Measurements from ENCODE around the gene SLC12A7.

The SLC12A7 gene

DNA sequence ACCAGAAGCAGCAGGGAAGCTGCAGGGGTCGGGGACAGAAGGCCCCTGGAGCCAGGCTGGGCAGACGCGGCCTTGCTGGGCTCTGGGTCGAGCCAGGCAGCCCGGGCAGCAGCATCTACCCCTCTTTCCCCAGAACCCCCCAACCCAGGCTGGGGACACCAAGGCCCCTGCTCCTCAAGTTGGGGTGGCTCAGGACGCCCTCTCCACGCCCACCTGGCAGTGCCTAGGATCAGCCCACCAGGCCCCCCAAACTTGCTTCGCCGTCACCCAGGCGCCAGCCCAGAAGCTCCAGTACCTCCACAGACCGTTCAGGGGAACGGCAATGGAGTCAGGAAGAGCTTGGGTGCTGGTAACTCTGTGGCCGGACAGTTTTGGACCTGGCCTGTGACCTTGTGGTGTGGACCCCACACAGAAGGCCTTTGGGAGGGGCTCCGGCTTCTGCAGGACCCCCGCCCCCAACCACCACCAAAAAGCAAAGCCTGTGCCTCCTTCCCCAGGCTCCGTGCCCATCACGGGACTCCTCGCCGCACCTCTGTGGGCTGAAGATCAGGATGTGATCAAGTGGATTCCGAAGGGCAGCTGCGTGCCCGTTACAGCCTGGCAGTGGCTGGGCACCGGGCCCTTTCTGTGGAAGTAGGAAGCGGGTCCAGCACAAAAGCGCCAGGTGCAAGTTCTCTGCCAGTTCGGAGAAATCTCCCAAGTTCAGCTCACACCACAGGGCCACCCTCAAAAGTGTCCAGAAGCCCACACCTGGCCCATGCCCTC lies 2.1 kb downstream of the SLC12A7 start:
- no peak for DNase-seq (ENCODE audit: low spot score)

DNA sequence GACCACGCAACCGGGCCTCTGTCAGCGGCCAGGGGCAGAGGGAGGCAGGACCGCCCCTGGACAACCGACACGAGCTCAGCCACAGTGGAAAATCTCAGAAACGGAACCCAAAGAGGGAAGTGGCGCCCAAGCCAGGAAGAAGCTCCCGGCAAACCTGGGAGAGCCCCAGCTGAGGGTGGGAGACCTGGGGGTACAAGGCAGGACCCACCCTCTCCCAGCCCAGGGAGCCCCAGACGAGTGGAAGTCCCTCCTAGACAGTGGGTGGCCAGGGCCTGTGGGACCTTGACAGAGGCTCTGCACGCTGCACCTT lies 3.0 kb downstream of the SLC12A7 start:
- DNase-seq (ENCODE audit: low spot score) = no peak

DNA sequence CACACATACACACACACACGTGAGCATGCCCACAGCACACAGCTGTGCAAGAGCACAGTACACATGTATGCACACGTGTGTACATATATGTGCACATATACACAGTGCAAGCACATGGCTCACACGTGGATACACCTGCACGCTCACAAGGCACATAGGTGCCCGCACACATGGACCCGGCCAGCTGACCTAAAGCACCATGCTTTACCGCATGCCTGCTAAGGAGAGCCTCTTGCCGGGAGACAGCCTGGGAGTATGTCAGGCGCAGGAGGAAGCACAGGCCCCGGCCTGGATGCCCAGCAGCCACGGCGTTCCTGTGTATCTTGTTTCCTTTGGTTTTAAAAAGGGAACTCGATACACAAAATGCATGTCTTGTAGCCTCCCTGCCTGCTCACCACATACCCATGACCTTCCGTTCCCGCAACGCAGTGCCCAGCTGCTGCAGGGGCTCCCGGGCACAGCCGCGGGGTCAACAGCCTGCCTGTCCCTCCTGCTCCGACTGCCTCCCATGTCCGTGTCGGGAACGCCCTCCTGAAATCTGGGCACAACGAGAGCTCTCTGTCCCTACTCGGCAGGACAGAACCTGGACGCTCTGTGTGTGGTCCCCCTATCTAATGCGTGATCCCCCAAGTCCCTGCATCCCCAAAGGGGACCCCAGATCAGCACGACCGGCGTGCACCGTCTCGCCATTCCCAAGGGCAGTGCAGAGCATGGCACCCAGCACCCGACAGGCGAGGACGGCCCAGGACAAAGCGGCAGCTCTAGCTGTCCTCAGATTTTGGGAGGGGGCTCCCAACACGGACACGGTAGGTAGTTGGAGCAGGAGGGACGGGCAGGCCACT lies 3.6 kb downstream of the SLC12A7 start:
- DNase-seq (ENCODE audit: low spot score) = no peak

DNA sequence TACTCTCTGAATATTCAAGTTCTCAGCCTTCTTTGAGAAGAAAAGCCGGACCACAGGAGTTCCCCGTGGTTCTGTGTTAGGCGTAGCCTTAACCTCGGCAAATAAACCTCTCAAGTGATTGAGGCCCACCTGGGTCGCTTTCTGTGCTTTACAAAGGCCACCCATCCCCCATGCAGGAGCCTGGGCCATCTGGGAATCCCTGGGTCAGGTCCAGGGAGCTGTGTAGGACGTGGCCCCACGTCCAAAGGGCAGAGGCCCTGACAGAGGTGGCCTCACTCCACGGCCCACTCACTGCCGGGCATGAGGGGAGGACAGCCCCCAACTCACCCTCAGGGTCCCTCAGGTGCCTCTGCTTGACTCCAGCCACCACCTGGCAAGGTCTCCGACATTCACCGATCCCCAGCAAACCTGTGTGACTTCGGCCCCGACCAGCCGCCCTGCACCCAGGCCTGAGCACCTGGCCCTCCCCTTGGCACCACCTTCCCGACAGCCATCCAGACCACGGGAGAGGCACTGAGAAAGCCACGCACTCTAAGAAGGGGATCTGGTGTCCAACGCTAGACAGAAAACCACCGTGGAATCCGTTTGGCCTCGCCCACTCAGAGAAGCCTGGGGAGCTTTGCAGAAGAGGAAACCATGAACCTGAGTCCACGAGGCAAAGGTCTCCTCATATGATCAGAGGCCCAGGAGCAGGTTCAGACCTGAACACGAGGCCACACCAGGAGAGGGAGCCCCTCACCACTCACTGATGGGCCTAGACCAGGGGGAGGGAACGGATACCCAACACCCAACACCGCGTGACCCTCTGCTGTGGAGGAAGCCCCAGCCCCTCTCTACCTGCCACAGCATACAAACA lies 4.5 kb downstream of the SLC12A7 start:
- DNase-seq (ENCODE audit: low spot score) = no peak

DNA sequence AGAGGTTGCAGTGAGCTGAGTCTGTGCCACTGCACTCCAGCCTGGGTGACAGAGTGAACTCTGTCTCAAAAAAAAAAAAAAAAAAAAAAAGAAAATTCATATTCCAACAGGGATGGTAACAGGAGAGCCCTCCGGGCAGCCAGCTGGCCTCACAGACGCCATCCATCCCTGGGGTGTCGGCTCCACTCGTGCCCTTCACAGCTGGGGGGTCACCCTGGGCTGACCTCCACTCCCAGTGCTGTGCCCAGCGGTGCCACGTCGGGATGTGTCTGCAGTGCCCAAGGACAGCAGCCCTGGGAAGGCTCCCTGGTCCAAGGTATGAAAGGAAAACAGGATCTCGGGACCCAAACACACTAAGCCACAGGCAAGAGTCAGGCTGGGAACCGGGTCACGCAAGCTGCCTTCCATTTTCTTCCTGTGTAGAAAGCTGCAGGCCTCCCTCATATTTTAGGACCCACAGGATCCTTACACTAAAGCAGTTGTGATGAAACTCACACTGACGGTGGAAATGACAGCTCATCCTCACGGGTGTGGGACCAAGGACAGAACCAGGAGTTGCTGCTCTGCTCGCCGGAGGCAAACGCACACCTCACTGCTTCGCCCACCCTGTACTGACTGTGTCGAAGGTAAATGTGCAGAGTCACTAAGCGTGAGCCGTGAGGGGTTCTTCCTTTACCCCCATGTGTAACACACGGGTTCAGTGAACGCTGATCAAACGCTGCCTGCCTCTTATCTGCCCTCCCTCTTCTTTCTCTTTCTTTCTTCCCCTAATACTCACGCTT lies 5.3 kb downstream of the SLC12A7 start:
- no peak for DNase-seq (ENCODE audit: low spot score)

DNA sequence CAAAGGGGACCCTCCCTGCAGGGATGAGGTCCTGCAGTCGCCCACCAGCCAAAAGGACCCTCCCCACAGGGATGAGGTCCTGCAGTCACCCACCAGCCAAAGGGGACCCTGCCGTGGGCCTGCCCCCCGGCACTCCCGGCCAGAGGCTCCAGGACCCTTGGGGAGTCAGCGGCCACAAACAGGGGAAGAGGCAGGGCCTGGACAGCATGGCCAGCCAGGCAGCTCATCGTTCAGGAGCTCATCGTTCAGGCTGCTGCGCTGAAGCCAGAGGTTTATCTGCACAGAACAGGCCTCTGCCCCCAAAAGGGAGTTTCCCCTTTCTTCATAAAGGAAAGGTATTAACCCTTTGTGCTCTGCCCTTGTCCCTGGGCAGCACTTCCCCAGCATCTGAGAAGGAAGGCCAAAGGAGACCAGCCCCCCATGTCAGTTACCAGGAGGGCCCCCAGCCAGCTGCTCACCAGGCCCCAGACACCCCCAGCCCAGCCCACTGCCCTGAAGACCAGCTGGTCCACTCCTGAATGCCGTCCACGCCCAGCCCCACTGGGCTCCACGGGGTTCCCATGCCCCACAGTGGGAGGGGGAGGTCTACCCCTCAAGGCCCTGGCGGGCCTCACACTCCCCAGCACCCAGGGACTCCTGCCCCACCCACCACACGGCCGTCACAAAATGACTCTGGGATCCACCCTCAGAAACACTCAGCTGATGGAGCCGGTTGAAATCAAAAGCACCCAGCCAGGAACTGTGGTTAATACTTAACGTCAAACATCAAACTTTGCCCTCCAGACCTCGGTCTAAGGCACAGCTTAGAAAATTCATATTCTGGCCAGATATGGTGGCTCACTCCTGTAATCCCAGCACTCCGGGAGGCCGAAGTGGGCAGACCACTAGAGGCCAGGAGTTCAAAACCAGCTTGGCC lies 6.3 kb downstream of the SLC12A7 start:
- no peak for DNase-seq (ENCODE audit: low spot score)

DNA sequence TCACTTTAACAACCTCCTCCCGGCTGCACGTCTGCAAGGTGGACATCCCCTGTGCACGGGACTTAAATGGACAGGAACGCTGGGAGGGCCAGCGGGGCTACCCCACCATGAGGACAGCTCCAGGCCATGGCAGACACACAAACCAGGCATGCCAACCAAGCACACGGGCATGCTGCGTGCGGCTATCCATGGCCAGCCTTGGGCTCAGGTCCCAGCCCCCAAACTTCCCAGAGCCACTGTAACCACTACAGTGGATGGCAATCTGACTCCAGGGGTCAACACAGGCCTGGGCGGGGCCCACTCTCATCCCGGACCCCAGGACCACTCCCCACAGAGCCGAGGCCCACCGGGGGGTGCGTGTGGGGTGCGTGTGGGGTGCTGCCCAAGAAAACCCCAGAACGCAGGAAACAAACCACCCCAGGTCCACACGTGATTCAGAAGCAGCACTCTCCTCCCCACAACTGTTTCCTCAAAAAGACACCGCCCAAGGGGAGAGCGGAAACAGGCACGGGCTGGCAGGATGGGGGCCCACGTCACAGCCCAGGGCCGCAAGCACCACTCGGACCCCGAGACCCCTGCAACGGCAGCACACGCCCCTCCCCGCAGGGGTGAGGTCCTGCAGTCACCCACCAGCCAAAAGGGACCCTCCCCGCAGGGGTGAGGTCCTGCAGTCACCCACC lies 7.4 kb downstream of the SLC12A7 start:
- no peak for DNase-seq (ENCODE audit: low spot score)

DNA sequence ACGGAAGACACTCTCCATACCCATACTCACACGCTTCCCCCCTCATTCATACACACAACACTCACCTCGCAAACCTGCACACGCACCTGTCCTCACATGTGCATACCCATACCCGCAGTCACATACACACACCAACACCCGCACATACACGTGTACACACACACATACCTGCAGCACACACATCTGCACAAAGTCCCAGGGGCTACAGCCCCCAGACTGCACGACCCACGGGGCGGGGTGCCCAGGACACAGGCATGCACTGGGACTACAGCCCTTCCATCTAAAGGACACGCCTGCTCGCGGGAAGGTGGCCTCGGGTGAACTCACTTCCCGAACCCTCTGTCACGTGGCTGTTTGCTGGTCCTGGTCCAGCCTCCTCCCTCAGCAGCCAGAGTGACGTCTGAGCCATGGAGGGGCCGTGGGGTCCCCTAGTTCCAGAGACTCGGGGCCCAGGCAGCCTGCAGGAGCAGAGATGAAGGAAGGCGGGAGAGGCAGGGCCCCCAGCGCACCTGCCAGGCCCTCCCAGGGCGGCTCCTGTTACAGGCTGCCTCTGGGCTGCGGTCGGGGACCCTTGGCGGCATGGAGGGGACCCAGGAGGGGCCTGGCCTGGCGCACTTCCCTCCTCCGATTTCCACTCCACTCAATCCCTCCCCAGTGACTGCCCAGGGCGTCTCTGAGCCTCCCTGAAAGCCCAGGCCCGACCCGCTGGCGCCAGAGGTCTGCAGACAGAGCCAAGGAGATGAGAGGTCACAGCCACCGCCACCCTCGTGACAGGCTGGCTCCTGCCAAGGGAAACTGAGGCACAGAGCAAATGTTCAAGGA lies 8.1 kb downstream of the SLC12A7 start:
- no peak for DNase-seq (ENCODE audit: low spot score)

DNA sequence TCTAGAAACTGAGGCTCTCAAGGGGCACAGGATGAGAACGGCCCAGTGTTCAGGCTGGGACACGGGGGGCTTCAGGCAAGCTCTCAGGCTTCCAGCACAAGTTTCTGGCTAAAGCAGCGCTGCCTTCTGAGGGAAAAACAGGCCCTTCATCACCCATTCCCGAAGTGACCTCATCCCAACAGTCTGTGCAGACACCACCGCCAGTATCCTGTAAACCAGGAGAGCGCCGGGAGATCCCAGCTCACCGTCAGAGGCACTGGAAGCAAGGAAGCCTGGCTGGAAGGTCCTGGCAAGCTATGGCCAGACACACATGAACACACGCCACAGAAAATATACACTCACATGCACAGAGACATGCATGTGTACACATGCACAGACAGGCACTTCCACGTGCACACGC lies 8.8 kb downstream of the SLC12A7 start:
- DNase-seq (ENCODE audit: low spot score) = no peak

DNA sequence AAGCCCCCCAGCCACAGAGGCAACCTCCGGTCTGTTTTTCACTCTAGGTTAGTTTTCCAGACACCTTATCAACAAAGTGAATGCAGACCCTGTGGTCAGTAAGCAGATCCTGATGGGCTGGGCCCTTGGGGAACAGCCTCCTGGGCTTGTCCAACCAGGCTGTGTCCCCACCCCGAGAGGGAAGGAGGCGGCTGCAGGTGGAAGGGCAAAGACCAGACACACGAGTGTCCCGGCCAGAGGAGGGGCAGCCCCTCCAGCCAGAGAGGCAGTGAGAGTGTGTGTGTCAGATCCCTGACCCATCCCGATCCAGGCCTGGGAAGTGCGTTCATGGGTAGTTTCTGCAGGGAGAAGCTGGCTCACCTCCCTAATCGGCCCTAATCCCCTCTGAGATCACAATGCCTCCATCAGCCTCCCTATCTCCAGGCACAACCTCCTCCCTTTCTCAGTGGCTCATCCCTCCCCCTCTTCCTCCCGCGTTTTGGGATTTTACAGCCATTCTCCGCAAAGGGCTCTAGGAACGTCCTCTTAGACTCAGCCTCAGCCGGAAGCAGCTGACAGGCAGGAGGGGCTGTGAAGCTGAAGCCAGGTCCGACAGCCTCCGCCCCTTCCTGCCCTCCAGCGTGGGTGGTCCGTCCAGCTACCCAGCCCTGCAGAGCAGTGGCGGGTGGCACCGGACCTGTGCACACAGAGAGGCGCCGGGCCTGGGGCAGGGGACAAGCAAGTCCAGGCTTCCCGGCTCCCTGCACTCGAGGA lies 9.7 kb downstream of the SLC12A7 start:
- DNase-seq (ENCODE audit: low spot score) = no peak

DNA sequence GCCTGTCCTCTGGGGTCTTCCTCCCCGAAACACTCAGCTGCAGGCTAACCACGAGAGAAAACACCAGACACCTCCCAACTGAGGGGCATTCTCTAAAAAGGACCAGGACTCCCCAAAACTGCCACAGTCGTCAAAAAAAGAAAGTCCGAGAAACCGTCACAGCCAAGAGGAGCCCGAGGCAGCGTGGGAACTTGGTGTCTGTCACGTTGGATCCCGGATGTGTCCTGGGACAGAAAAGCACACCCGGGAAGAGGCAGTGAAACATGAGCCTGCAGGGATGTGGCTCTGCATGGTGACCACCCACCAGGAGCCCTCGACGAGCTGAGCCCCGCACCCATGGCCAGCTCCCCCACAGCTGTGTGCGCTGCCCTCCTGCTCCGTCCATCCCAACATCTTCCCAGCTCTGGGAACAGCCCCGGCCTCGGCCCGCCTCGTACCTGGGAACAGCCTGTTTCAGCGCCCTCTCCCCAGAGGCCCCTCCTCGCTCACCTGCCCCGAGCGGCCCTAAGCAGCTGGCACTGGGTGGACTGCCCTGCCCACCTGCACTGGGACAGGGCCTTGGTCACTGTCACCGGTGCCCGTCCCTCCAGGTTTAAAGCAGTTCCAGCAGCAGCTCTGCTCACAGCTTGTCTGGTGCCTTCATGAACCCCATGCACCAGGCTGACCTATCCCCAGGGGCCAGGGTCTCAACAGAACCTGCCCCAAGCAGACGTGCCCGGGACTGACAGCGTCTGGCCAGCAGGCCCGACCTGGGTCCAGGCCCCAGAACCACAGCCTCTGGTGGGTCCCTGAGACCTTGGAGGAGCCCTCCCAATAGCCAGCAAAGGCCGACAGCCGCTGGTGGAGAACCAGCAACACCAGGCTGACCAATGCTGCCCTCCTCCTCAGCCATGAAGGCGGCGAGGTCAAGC lies 10.9 kb downstream of the SLC12A7 start:
- no peak for DNase-seq (ENCODE audit: low spot score)

DNA sequence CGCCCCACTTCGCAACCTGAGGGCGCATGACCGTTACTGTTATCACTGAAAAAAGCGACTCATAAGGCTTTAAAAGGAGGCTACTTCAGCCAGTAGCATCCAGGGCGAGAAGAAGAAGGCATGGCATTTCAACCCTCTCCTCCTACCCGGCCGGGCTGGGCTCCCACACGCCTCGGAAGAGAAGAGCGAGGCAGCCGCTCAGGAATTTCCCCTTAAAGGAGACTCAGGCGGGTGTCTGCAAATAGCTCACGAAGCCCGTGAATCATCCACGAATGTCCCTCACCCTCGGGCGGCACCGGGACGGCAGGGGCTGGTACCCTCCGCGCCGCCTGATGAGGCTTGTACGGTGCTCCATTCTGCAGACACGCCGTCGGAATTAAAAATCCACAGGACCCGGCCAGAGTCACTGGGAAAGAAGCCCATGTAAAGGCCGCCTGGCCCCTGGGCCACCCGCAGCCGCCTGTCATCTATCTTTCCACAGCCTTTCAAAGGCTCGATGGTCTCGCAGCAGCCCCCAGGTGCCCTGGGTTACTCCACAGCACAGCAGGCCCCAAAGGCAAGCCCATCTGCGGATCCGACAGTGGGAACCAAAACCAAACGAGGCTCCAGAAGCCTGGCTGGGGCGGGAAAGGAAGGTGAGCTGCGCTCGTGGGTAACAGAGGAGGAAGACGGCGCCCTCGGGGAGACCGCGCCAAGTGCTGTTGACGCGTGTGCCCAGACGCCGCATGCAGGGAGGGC lies 11.8 kb downstream of the SLC12A7 start:
- no peak for DNase-seq (ENCODE audit: low spot score)

DNA sequence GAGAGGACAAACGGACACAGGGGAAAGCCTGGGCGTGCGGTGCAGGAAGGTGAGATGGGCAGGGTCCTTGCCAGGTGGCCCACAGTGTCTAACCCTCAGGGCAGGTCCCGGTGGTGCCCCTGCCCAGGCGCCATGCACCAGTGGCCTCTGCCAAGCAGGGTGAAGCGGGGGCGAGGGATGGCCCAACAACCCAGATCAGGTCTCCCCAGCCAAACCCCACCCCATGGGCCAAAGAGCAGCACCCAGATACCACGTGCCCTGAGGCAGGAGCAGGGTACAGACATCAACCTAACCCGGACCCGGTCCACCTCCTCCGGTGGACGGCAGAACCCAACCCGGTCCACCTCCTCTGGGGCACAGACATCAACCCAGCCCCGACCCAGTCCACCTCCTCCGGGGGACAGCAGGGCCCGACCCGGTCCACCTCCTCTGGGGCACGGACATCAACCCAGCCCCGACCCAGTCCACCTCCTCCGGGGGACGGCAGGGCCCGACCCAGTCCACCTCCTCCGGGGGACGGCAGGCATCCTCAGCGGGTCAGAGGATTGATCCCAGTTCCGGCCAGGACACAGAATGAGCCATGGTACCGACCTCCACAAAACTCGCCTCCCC lies 12.8 kb downstream of the SLC12A7 start:
- no peak for DNase-seq (ENCODE audit: low spot score)

DNA sequence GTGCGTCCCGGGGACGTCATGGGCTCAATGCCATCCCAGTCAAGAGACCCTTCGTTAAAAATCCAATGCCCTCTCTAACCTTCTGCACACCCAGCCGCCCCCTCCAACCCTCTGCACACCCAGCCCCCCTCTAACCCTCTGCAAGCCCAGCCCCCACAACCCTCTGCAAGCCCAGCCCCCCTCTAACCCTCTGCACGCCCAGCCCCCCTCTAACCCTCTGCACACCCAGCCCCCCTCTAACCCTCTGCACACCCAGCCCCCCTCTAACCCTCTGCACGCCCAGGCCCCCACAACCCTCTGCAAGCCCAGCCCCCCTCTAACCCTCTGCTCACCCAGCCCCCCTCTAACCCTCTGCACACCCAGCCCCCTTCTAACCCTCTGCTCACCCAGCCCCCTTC lies 13.9 kb downstream of the SLC12A7 start:
- peak; percentile 43 for DNase-seq (ENCODE audit: low spot score)

DNA sequence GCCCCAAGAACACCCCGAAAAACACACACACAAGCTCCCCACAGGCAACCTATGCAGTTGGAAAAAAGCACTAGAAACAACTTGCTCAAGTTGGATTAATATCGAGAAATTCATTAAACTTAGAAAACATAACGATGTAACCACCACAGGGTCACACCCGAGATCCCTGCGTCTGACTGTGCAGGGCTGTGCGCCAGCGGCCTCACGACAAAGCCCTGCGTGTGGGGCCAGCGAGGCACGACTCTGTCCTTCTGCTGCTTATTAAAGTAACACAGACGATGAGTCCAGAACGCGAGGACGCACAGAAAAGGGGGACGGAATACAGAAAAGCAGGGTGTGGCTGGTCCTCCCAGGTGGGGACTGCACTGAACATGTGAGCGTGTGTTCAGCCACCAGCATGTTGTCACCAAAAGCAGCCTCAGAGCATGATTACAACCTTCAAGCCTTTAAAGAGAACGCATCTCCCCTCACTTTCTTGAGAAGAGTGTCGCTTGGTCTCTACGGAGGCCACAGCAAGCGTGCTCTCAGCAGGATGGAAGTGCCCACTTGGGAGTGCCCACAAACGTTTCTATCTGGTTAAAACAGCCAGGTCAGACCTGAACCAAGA lies 14.4 kb downstream of the SLC12A7 start:
- DNase-seq (ENCODE audit: low spot score) = no peak

DNA sequence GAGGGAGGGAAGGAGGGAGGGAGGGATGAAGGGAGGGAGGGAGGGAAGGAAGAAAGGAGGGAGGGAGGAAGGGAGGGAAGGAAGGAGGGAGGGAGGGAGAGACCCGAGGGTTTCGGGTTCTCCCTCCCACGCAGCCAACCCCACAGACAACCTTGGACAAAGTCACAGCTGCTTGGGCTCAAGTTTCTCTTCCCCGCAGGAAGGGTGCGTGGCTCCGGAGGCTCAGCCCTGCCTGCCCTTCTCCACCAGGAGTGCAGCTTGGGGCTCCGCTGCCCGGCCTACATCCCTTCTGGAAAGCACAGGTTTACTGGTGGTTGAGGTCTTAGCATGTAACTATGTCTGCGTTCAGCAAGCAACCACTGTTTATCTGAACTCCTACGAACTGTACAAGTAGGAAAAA lies 15.0 kb downstream of the SLC12A7 start:
- no peak for DNase-seq (ENCODE audit: low spot score)
